Measurements from ENCODE around the gene CLEC20A.

- TF ChIP-seq EZH2 (IDR thresholded peaks at IDR 0.05; ENCODE audit: low read length) = no peak
- TF ChIP-seq CTCF (optimal IDR thresholded peaks at IDR 0.05 in 1 of 3, IDR thresholded peaks at IDR 0.05 in 1 of 3, conservative IDR thresholded peaks at IDR 0.05 in 1 of 3; ENCODE audit: extremely low read depth in 1 of 3, insufficient read depth in 2 of 3, low read length in 3 of 3) = no peak
These were observed 35.1 kb upstream of the CLEC20A start for GRCh38 chr1:178531887-178532286.

All from keratinocyte (primary cell).